H9 (cell line): Measurements from ENCODE around the gene CFDP1. TPM values are rescaled to one million over a fixed set of nuclear protein-coding genes. Genes with fewer than 3 reads are reported as not detected.

Experiments
- DNase-seq: peaks from one replicate; pipeline ENCODE4 v3.0.0-alpha.2; 2017
- H2AFZ ChIP-seq: one replicate; pipeline ENCODE4 v1.6.1; 2013; ENCODE audit warnings: mild to moderate bottlenecking, low read length, control low read depth, moderate library complexity
- H2AK5ac ChIP-seq: 2 replicates; pipeline ENCODE4 v1.6.1; 2013; ENCODE audit warnings: low read length, control low read depth, mixed read lengths; ENCODE audit not compliant: insufficient read length
- H2BK120ac ChIP-seq: one replicate; pipeline ENCODE4 v1.6.1; 2013; ENCODE audit warnings: low read depth, mild to moderate bottlenecking, low read length, control low read depth, inconsistent platforms; ENCODE audit not compliant: poor library complexity, severe bottlenecking
- H2BK12ac ChIP-seq: 2 replicates; pipeline ENCODE4 v1.6.1; 2013; ENCODE audit warnings: low read length, control low read depth, mixed read lengths, low read depth; ENCODE audit not compliant: insufficient read length
- H2BK15ac ChIP-seq: 2 replicates; pipeline ENCODE4 v1.6.1; 2013; ENCODE audit warnings: low read depth, low read length, control low read depth
- H2BK20ac ChIP-seq: one replicate; pipeline ENCODE4 v1.6.1; 2013; ENCODE audit warnings: low read depth, mild to moderate bottlenecking, low read length, control low read depth, inconsistent platforms; ENCODE audit not compliant: poor library complexity, severe bottlenecking
- H2BK5ac ChIP-seq: 2 replicates; pipeline ENCODE4 v1.6.1; 2013; ENCODE audit warnings: low read length, control low read depth, mixed read lengths; ENCODE audit not compliant: insufficient read length
- H3K14ac ChIP-seq: 2 replicates; pipeline ENCODE4 v1.6.1; 2013; ENCODE audit warnings: low read length, control low read depth; ENCODE audit not compliant: insufficient read depth
- H3K18ac ChIP-seq: 2 replicates; pipeline ENCODE4 v1.6.1; 2013; ENCODE audit warnings: low read depth, mild to moderate bottlenecking, mixed read lengths, low read length, control low read depth; ENCODE audit not compliant: insufficient read length
- H3K23ac ChIP-seq: 2 replicates; pipeline ENCODE4 v1.6.1; 2013; ENCODE audit warnings: low read length, control low read depth, mixed read lengths, low read depth; ENCODE audit not compliant: insufficient read length
- H3K23me2 ChIP-seq: 2 replicates; pipeline ENCODE4 v1.6.1; 2013; ENCODE audit warnings: low read depth, mild to moderate bottlenecking, mixed read lengths, low read length, control low read depth; ENCODE audit not compliant: insufficient read length, poor library complexity, severe bottlenecking
- H3K27ac ChIP-seq: 2 replicates; pipeline ENCODE4 v1.5.1; 2013; ENCODE audit warnings: low read length, control low read depth, mixed read lengths, low read depth; ENCODE audit not compliant: insufficient read length
- H3K27me3 ChIP-seq: 2 replicates; pipeline ENCODE4 v1.6.1; 2013; ENCODE audit warnings: low read length, control low read depth, inconsistent platforms; ENCODE audit not compliant: insufficient read depth
- H3K4ac ChIP-seq: 2 replicates; pipeline ENCODE4 v1.6.1; 2013; ENCODE audit warnings: low read depth, mild to moderate bottlenecking, control low read depth, inconsistent platforms, low read length, moderate library complexity
- H3K4me1 ChIP-seq: 2 replicates; pipeline ENCODE4 v1.6.1; 2013; ENCODE audit warnings: low read length, control low read depth, inconsistent platforms; ENCODE audit not compliant: insufficient read depth
- H3K4me2 ChIP-seq: 2 replicates; pipeline ENCODE4 v1.6.1; 2013; ENCODE audit warnings: low read length, control low read depth, mixed read lengths; ENCODE audit not compliant: insufficient read length, insufficient read depth
- H3K56ac ChIP-seq: 2 replicates; pipeline ENCODE4 v1.6.1; 2013; ENCODE audit warnings: low read depth, mild to moderate bottlenecking, mixed read lengths, low read length, control low read depth; ENCODE audit not compliant: insufficient read length
- H3K79me1 ChIP-seq: 2 replicates; pipeline ENCODE4 v1.6.1; 2013; ENCODE audit warnings: low read depth, mild to moderate bottlenecking, moderate library complexity, low read length, control low read depth, inconsistent platforms; ENCODE audit not compliant: insufficient read depth, poor library complexity, severe bottlenecking
- H3K79me2 ChIP-seq: 2 replicates; pipeline ENCODE4 v1.6.1; 2013; ENCODE audit warnings: low read length, control low read depth, inconsistent platforms; ENCODE audit not compliant: insufficient read depth
- H3K9ac ChIP-seq: 2 replicates; pipeline ENCODE4 v1.6.1; 2013; ENCODE audit warnings: low read length, control low read depth, mixed read lengths; ENCODE audit not compliant: insufficient read length; ENCODE audit errors: extremely low read depth
- H3K9me3 ChIP-seq: one replicate; pipeline ENCODE4 v1.6.1; 2013; ENCODE audit warnings: low read depth, low read length, inconsistent platforms; ENCODE audit not compliant: control insufficient read depth
- H3T11ph ChIP-seq: one replicate; pipeline ENCODE4 v1.6.1; 2013; ENCODE audit warnings: mild to moderate bottlenecking, low read length, control low read depth, inconsistent platforms
- H4K20me1 ChIP-seq: one replicate; pipeline ENCODE4 v1.6.1; 2013; ENCODE audit not compliant: control insufficient read depth, insufficient read length, insufficient read depth
- H4K5ac ChIP-seq: 2 replicates; pipeline ENCODE4 v1.6.1; 2013; ENCODE audit warnings: low read depth, mild to moderate bottlenecking, mixed read lengths, low read length, control low read depth; ENCODE audit not compliant: insufficient read length
- H4K8ac ChIP-seq: replicated peaks from 2 replicates; pipeline ENCODE4 v1.6.1; 2013; ENCODE audit warnings: low read length, control low read depth, mixed read lengths, low read depth; ENCODE audit not compliant: insufficient read length
- H4K91ac ChIP-seq: 2 replicates; pipeline ENCODE4 v1.6.1; 2013; ENCODE audit warnings: low read depth, mild to moderate bottlenecking, moderate library complexity, mixed read lengths, low read length, control low read depth; ENCODE audit not compliant: insufficient read length
- H3K27ac Mint-ChIP-seq, 3 experiments: 2 replicates in 2 of 3; 3 replicates in 1 of 3; pipeline ENCODE4 v1.8.0; 2020 to 2021; ENCODE audit warnings: mixed read lengths in 3 of 3, mild to moderate bottlenecking in 1 of 3, moderate library complexity in 1 of 3
- H3K27me3 Mint-ChIP-seq: 2 replicates; pipeline ENCODE4 v1.8.0; 2021; ENCODE audit warnings: low read depth, mild to moderate bottlenecking, moderate library complexity, mixed read lengths
- H3K36me3 Mint-ChIP-seq, 3 experiments: 2 replicates in 2 of 3; 3 replicates in 1 of 3; pipeline ENCODE4 v1.8.0; 2020 to 2021; ENCODE audit warnings: low read depth in 3 of 3, mixed read lengths in 3 of 3; ENCODE audit not compliant: insufficient read depth in 1 of 3
- H3K4me1 Mint-ChIP-seq, 2 experiments: 2 replicates each; pipeline ENCODE4 v1.8.0; 2020; ENCODE audit warnings: mixed read lengths in 2 of 2
- H3K4me3 Mint-ChIP-seq, 2 experiments: 2 replicates in 1 of 2; 3 replicates in 1 of 2; pipeline ENCODE4 v1.8.0; 2020 to 2021; ENCODE audit warnings: mild to moderate bottlenecking in 2 of 2, mixed read lengths in 2 of 2, moderate library complexity in 1 of 2
- H3K9me3 Mint-ChIP-seq, 2 experiments: 2 replicates in 1 of 2; 3 replicates in 1 of 2; pipeline ENCODE4 v1.8.0; 2020; ENCODE audit warnings: mild to moderate bottlenecking in 2 of 2, mixed read lengths in 2 of 2, moderate library complexity in 1 of 2
- CTCF ChIP-seq: fragments of 200-600 bp; sonication (generic); conservative IDR thresholded peaks from 3 replicates; pipeline ENCODE4 v1.8.0; 2021; ENCODE audit warnings: antibody characterized with exemption, mild to moderate bottlenecking
- WGBS: extraction: QIAGEN DNeasy Blood & Tissue Kit; methylation state at CpG from one replicate; pipeline ENCODE4 v1.1.7; 2013; ENCODE audit warnings: missing lambda C conversion rate, low lambda C conversion rate, mixed read lengths; ENCODE audit not compliant: insufficient read length; ENCODE audit errors: extremely low coverage; 5-methylcytosine and 5-hydroxymethylcytosine counted together
- total RNA-seq: library from RNA; stranded (reverse); gene quantifications from 2 replicates; pipeline ENCODE4 v1.2.1, GENCODE V29; 2021

CFDP1 gene
- total RNA-seq, 1 experiment from 2014 or later, result 89.2 TPM

- no peak overlapping the region for H3K4ac ChIP-seq
- no peaks in the 10 kb centered on the region for H3K23me2 ChIP-seq
- no peak overlapping the region for H2AK5ac ChIP-seq
- Mint-ChIP-seq H3K27ac (no peak overlapping the region), H3K9me3 (no peaks in the 10 kb centered on the region), H3K36me3 (peaks cover 3 to 21% (median 13%) of the 10 kb centered on the region in 3 experiments; a peak in 4 of 7 replicates), H3K4me3 (no peak overlapping the region), H3K27me3 (no peaks in the 10 kb centered on the region; the same call in 1 of the 2 replicates), H3K4me1 (no peaks in the 10 kb centered on the region)
- no peak overlapping the region for H2BK120ac ChIP-seq
- no peaks in the 10 kb centered on the region for H3K27me3 ChIP-seq
- H3T11ph ChIP-seq, result no peak overlapping the region
- no peak overlapping the region for H4K5ac ChIP-seq
- H2BK12ac ChIP-seq, result no peak overlapping the region
- H3K79me1 ChIP-seq, result no peaks in the 10 kb centered on the region
- no peak overlapping the region for H2BK15ac ChIP-seq
- H3K23ac ChIP-seq, result no peak overlapping the region
- no peak overlapping the region for H4K8ac ChIP-seq
- H3K4me1 ChIP-seq, result no peaks in the 10 kb centered on the region
- DNase-seq, result no peak
- no CpG with 5 or more reads among the region's 5 CpGs for WGBS
- H3K79me2 ChIP-seq, result no peaks in the 10 kb centered on the region
- no peak overlapping the region for H3K27ac ChIP-seq
- no peak overlapping the region for H3K14ac ChIP-seq
- no peaks in the 10 kb centered on the region for H4K20me1 ChIP-seq
- no peak overlapping the region for H4K91ac ChIP-seq
- TF ChIP-seq CTCF, result no peak
- H3K18ac ChIP-seq, result no peak overlapping the region
- no peak overlapping the region for H2BK20ac ChIP-seq
- no peak overlapping the region for H3K9ac ChIP-seq
- no peak overlapping the region for H2BK5ac ChIP-seq
- no peak overlapping the region for H3K56ac ChIP-seq
- no peak overlapping the region for H2AFZ ChIP-seq
- H3K4me2 ChIP-seq, result no peak overlapping the region
- no peaks in the 10 kb centered on the region for H3K9me3 ChIP-seq
Measured at GRCh38 chr16:75361936-75362335, 71.4 kb downstream of the CFDP1 start.
